HG03045 (cell line): ENCODE results near the gene MAGI1.
"Not testable (repeated sequence)": the region's sequence is repeated elsewhere in the genome, so short reads cannot be mapped to it uniquely, and the experiment has no call there.

Source experiments
- ATAC-seq: cut with Tn5 transposase; IDR thresholded peaks from one replicate; pipeline ENCODE4 v1.9.1; 2021; ENCODE audit warnings: mild to moderate bottlenecking, moderate library complexity; ENCODE audit not compliant: unreplicated experiment

Gene MAGI1

GRCh38 chr3:65914740-65915367, 123.9 kb downstream of the MAGI1 start:
- no peak for ATAC-seq

DNA sequence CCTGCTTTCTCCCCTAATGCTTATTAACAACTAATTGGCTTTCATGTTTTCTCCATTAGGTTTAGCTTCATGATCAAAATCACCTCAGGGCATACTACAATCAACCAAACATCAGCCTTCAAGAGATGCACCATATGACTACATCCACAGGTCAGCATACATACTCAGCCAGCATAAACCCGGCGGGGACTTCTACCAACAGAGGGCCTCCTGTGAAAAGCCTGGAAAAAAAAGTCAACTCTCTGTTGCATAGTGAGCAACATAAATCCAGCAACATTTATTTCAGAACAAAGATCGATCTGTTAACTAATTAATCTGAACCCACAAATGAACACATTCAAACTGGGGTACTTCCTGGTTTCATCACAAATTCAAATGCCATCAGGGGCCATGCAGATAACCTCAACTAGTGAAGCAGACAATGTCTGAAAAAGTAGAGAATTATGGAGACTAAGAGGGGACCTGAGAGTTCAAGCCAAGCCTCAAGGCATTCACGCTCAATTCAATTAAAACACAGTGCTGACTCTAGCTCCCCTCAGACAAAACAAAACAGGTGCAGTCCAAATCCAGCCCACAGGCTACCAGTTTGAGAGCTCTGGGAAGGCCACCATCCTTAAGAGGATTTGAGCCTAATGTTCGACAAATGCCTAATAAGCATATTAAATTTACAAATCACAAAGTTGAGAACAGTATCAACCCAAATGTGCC, 124.5 kb downstream of the MAGI1 start:
- ATAC-seq, result no peak

- ATAC-seq, result no peak
Measured at GRCh38 chr3:65912647-65913046, 126.1 kb downstream of the MAGI1 start.

- ATAC-seq, result no peak
Measured at GRCh38 chr3:65908588-65908987, 130.1 kb downstream of the MAGI1 start.

DNA sequence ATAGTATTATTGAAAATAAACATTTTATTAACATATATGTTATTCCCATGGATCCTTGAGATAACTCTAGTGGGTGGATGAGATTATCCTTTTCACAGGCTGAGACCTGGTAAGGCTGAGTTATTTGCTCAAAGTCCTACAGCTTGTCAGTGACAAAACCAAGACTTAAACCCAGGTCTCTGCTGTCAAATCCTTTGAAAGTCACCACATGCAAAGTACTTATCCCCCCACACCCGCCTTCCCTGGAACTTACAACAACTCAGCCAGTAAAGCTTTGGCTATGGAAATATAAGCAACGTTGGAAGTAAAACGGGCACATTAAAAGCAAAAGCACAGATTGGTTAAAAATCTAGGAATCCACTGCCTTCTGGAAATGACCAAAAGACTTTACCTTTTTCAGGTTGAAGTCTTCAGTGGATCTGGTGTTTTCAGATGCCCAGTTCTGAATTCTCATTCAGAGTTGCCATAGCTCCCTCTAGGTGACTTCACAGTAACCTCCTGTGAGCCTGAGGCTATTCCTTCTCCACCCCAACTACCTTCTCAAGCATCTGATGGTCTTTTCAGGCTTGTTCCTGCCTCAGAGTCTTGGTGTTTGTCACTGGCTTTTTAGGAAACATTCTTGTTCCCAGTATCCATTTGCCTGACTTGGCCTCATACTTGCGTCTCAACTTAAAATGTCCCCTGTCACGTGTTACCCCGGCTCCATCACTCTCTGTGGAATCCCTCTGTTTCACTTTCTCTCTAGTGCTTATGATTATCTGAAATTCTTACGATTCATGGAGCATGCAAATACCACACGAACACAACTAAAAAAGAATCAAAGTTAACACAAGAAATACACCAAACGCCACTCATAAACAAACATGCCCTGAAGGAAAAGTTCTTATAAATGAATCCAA, 131.2 kb downstream of the MAGI1 start:
- ATAC-seq, result no peak

DNA sequence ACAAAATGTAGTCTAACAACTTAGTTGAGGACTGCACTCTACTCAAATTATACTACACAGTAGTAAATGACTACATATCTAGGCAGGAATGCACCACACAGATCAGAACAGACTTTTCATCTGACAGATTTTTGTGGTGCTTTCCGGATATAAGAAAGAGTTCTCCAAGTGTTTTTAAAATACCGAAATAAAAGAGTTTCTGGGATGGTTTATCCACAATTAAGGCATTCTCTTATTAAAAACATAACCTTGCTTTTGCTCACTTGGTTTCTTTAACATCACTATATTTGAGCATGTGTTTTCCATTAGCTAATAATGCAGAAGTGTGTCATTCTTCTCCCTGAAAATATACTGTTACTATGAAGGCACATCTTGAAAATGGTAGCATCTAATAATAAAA, 132.9 kb downstream of the MAGI1 start:
- no peak for ATAC-seq

DNA sequence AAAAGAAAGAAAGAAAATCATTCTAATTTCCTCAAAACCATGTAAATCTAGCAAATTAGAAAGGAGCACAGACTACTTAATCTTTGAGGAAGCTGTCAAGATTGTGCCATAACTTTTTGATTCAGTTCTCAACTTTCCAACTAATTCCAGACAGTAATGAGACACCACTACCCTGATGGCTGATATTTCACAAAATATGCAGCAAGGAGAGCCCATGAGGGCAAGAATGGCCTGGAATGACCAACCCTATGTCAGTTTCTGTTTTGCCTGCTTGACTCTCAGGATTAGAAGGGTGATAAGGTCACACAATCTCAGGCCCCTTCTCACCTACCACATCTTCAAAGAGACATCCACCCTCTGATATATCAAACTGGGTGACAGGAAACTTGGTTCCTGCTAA, 134.7 kb downstream of the MAGI1 start:
- ATAC-seq, result no peak

DNA sequence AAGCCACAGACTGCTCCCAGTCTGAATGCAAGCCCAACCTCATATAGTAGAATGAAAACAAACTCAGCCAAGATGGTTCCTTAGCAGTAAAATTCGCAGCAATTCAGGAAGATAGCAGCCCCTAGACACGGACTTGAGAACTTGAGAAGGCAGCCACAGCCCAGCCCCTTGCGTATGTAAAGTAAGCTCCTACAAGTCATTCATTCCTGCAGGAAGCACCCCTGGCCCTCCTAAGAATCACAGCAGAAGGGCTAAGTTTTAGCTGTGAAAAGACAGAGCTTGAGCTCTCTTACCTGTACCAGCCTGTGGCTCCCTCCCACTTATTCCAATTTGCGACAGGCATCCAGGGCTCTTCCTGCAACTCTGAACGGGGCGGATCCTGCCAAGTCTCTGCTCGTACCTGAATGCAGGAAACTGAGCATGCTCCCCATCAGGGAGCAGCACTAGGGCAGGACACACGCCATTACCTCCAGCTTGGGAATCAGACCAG, 136.4 kb downstream of the MAGI1 start:
- no peak for ATAC-seq

GRCh38 chr3:65901226-65901625, 137.5 kb downstream of the MAGI1 start:
- ATAC-seq, result no peak

DNA sequence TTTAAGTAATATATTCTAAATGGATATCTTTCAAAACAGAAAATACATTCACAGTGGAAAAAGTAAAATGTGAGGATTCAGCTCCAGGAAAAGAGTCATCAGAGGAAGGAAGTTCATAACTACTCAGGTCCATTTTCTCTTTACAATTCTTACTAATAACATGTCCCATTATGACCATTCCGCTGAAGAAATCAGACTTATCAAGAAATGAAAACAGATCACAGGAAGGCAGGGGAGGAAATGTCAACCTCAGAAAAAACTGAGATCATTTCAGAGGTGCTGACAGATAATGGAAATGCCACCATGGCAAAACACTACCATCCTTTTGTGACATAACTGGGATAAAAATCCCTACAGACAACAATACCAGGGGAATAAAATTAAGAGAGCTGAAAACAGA, 139.5 kb downstream of the MAGI1 start:
- no peak for ATAC-seq

DNA sequence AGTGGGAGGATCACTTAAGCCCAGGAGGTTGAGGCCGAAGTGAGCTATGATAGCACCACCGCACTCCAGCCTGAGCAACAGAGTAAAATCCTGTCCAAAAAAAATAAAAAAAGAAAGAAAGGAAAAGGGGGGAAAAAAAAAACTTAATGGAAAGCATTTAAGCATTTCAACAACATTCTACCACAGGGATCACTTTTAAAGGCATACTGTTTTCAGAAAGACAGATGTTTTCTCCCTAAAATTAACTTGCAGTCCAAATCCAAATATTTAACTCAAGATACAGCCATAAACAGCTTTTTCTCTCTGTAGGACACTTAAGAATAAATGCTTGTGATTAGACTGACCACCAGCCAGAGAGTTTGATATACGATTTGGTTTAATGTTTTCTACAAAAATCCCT, 141.0 kb downstream of the MAGI1 start:
- no peak for ATAC-seq

DNA sequence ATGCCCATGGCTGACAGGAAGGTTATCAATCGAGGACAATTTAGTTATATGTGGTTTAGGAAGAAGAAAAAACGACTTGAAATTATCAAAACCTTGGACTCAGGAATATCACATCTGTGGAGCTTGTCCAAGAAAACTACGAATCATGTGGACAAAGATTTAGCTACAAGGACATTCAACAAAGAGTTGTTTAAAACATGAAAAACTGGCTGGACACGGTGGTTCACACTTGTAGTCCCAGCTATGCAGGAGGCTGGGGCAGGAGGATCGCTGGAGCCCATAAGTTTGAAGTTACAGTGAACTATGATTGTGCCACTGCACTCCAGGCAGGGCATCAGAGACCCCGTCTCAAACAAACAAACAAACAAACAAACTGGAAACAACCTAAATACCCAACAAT, 142.4 kb downstream of the MAGI1 start:
- no peak for ATAC-seq

GRCh38 chr3:65894679-65895453, 143.9 kb downstream of the MAGI1 start:
- no peak for ATAC-seq

DNA sequence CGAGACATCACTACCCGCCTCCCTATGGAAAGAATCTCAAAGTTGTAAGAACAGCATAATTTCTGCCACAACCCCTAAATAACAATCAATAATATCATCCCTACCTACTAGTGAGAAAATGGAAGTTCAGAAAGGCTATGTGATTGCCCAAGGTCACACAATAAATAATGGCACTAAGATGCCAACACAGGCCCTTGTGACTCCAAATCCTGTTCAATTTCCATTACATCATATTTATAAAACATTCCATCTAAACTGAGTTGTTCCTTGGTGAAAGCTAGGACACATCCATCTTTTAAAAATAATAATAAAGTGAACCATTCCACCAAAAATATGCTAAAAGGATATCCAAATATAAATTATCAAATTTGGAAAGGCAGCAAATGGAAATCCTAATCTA, 144.6 kb downstream of the MAGI1 start:
- ATAC-seq, result no peak

- ATAC-seq, result no peak
Measured at GRCh38 chr3:65893631-65894030, 145.1 kb downstream of the MAGI1 start.

DNA sequence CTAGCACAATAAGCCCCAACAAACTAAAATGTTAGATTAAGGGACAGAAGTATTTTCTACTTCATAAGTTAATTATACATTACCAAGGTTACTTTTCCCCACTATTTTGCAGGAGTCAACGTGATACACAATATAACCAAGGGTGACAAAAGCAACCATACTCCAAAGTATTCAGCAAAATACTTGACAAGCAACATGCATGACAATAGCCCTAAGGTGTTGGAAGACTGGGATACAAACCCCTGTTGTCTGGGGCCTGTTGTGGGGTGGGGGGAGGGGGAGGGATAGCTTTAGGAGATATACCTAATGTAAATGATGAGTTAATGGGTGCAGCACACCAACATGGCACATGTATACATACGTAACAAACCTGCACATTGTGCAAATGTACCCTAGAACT, 147.2 kb downstream of the MAGI1 start:
- ATAC-seq, result not testable (repeated sequence)

DNA sequence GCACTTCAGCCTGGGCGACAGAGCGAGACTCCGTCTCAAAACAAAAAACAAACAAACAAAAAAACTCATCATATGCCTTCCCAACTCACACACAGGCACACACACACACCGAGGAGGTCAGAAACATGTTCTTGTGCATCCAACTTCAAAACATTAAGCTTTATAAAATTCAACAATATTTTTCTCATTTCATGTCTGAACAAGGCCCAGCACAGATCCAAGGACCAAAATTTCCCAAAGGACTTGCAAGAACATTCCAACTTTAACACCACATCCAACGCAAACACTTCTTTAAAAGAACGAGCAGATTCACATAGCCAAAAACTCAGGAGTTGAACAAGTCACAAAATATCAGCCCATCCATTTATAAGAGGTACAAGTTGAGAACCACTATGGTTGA, 148.4 kb downstream of the MAGI1 start:
- ATAC-seq, result no peak

DNA sequence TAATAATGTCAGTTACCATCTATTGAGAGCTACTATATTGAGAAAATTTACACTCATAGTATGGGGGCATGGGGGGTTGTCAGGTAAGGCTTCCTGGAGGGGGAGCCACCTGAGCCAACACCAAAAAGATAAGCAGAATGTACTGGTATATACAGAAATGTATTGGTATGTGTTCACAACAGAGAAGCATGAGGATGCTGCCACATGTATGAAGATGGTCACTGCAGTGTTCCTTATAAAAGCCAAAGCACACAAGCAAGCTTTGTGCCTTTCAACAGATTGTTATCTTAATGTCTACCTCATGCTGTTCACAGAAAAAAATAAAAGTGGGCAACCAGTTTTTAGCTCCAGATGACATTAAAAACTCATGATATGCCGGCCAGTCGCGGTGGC, 149.0 kb downstream of the MAGI1 start:
- ATAC-seq, result no peak

GRCh38 chr3:65888980-65889706, 149.6 kb downstream of the MAGI1 start:
- ATAC-seq, result no peak

GRCh38 chr3:65888196-65888595, 150.5 kb downstream of the MAGI1 start:
- ATAC-seq, result no peak
